NCI-H524 treated with DMSO at 0.1 percent for 48 hours (cell line): ENCODE results near the gene ANKMY1.
"Not testable (repeated sequence)": the region's sequence is repeated elsewhere in the genome, so short reads cannot be mapped to it uniquely, and the experiment has no call there.

Source experiments
- DNase-seq: peaks from one replicate; lab custom pipeline; 2025; lab: John Stamatoyannopoulos, UW

ANKMY1 gene

DNA sequence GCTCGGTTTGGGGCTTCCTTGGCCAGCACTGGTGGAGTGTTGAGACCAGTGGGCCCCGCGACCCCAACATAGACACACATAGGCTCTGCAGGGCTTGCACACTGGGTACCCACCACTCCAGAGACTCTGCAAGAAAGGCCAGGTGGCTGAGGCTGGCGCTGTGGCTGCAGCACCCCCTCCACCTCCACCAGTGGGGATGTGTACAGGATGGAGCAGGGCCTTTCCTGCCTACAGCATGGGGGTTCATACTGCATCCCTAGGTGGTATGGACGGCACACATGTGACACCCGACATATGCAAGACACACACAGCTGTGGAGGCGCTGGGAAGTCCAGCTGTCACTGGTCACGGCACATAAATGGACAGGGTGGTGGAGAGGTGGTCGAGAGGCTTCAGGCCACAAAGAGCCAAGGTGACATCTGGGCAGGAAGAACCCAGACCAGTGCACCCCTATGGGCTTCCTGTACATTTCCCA, 11.8 kb upstream of the ANKMY1 start:
- DNase-seq, result no peak

GRCh38 chr2:240568678-240569522, 11.1 kb upstream of the ANKMY1 start:
- no peak for DNase-seq

DNA sequence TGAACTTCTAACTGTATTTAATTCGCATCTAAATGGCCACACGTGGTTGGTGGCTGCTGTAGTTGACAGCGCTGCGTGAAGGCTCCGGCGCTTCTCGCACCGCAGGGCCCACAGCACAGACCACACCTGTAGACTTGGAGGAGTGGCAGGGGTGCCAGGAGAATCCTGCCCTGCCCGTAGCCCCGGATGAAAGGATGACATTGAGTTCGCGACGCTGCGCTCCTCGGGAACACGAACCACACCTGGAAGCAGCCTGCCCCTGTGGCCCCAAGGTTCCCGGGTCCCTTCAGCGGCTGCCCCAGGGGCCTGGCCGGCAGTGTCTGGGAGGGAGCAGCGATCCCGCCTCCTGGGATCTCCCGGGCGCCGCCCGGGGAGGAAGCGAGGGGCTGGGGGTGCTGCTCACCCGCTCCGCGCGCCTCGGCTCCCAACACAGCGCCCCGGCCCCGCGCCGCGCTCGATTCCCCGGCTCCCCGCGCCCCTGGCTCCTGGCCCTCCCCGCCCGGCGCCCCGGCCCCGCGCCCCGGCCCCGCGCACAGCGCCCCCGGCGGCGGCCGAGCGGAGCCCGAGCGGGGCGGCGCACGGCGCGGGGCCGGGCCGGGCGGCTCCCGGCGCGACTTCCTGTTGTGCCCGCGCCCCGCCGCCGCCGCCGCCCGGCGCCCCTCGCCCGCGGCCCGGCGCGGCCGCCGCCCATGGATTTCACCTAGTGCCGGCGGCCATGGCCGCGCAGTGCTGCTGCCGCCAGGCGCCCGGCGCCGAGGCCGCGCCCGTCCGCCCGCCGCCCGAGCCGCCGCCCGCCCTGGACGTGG, 10.3 kb upstream of the ANKMY1 start, which contains the start of gene RNPEPL1:
Gene RNPEPL1 (plus strand): TSS at position 613 of the 806 bp plus-strand sequence. CDS start 103 bp downstream, at position 716.
- no peak for DNase-seq

GRCh38 chr2:240567137-240567871, 9.5 kb upstream of the ANKMY1 start:
- DNase-seq, result no peak

DNA sequence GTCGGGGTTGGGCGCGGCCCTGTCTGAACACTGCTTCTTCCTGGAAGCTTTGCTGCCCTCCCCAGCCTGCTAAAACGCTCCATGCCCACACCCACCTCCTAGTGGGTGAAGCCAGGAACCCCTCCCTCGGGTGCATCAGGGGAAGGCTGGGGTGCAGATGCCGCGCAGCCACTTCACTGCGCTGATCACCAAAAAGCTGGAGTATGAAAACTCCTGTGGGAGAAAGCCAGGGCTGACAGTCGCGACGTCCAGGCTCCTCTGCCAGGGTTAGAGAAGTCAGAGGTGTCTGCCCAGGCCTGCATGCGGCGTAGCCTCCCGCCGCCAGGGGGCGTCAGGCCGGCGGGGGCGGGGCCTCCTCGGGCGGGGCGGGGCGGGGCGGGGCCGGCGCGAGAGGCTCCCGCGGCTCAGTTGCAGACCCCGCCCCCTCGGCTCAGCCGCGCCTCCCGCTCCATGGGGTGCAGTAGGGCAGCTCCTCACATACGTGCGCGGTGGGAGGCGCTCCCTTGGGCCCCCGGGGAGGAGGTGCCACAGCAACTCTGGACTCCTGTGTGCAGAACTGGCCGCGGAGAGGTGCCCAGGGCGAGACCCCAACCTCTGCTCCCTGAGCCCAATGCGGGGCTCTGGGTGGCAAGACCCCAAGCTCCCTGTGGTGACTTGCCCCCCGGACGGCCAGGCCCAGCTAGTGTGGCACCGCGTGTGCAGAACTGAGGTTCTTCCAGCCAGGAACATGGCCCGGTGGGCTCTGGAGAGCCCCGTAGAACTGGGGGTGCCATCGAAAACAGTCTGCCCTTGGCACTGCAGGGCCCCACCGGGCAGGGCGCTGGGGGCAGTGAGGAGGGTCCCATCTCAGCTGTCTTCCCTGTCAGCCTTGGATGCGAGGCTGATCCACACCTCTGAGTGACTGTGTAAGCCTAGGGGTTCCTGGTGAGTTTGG, 8.7 kb upstream of the ANKMY1 start:
- DNase-seq, result no peak

DNA sequence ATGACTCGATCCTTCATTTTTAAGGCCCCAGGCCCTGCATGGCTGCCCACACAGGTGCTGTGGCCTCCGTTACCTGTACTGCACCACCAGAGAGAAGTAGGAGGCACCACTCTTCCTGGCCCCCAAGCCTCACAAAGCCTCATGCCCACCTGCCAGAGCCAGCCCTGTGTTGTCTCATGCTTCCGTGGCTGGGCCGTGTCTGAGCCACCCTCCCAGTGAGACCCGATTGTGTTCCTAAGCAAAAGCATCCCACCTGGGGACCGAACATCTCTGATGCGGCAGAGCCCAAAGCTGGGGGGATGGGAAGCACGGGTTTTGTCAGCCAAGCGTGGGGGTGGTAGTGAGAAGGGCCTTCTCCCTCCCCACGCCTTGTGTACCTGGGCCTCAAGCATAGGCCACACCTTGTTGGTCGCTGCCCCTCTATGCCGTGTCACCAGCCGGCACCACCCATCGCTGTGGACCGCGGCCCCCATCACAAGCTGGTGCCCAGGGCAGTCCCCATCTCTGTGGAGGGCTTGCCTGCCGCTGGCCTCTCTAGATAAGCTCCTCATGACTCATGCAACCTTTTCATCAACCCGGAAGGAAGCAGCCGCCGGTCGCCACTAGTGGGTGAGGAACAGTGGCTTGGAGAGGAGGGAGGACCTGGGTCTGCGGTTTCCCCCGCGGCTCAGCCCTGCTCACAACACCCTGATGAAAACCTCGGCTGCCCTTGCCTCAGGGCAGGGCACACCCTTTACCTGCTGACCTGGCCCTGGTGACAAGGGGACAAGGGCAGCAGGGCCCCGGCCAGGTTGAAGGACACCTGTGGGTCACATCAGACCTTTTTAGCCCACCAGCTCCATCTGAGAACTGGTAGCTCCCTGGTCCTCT, 7.8 kb upstream of the ANKMY1 start:
- DNase-seq, result no peak

DNA sequence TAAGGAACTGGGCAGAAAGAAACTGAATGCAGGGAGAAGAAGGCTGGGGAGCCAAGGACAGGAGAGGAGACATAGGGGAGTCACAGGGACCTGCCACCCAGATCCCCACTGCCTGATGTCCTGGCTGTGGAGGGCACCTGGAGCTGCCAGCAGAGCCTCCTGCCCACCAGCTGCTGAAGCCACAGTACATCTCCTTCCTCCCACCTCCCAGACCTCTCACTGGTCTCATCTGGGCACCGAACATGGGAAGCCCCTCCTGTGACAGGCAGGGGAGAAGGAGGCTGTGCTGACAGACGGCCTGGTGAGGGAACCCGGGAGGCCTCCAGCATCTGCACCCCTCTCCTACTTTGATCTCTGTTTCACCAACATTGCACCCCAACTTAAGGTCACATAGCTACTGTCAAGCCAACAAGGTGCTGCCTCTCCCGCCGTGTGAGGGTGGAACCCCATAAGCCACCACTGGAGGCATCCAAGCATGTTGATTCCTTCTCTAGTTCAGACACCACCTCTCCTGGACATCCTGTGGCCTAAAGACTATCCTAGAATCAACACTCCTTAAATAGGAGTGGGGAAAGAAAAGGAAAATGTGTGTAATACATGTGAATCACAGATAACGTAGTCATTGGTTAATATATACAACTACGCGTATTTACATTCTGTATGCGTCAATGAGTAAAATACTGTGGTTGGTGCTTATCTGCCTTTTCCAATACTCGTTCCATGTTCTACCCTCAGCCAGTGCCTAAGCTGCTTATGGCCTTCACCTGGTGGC, 7.0 kb upstream of the ANKMY1 start:
- DNase-seq, result no peak

DNA sequence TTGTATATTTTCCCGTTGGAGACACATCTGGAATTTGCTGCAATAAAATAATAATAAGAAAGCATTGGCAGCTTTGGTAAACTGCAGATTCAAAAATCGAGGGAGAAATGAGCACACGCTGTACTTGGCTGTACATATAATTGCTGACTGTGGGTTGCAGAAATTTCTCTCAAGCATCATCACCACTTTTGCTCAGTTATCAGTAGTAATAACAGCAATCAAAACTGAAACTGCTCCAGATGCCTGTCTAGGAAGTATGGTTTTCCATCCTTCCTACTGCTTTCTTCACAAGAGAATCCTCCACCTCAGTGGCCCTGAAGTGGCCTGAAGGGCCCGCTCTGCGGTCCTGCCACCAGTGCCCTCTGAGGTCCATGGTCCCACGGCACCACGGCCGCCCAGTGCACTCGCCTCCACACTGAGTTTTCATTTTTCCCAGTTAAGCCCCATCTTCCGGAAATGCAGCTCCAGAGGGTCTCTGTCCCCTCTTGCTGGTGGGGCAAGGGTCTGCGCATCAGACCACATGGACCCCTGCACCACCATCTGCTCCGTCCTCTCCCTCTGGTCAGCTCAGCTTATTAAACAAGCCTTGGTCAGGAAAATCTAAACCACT, 6.3 kb upstream of the ANKMY1 start:
- no peak for DNase-seq

GRCh38 chr2:240563231-240563630, 5.4 kb upstream of the ANKMY1 start:
- DNase-seq, result not testable (repeated sequence)

DNA sequence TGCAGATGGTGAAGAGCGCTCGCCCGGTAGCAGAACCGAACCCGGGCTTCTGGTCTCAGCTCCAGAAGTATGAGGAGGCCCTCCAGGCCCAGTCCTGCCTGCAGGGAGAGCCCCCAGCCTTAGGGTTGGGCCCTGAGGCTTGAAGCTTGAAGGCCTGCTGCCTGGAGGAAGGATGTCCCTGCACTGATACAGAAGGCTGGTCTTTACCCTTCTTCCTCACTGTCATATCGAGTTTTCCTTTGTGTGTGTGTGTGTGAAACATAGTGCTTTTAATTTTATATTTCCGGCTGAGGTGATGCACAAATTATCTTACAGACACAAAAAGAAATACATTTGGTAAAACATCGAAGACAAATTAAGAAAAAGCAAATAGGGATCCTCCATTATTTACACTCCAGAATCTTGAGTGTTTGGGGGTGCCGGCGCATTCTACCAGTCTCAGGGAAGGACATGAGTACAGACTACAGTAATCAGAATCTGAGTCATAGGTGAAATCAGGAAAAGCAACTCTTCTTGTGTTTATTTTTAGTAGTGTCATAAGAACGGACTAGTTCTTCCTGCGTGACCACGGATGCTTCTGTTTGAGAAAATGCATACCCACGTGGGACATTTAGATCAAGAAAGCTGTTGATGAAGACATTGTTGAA, 3.7 kb upstream of the ANKMY1 start:
- no peak for DNase-seq

DNA sequence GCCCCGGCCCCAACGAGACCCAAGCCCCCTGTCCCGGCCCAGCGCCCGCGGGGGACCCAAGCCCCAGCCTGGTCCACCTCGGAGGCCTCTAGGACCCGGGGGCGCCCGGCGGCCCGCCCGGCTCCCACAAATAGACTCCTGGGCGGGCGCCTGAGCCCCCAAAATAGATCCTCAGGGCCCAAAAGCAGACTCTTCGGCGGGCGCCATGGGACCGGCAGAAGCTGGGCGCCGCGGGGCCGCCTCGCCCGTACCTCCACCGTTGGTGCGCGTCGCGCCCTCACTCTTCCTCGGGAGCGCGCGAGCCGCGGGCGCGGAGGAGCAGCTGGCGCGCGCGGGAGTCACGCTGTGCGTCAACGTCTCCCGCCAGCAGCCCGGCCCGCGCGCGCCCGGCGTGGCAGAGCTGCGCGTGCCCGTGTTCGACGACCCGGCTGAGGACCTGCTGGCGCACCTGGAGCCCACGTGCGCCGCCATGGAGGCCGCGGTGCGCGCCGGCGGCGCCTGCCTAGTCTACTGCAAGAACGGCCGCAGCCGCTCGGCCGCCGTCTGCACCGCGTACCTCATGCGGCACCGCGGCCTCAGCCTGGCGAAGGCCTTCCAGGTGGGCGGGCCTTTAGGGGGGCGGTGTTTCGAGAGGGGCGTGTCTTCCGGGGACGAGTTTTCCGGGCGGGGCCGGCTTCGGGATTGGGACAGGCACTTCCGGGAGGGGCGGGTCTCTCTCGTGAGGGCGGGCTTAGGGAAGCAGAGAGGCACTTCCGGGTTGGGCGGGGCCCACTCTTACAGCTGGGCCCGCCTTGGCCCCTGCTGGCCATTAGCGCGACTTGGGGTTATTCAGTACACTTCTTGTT, 2.9 kb upstream of the ANKMY1 start:
- peak; percentile 80 for DNase-seq

DNA sequence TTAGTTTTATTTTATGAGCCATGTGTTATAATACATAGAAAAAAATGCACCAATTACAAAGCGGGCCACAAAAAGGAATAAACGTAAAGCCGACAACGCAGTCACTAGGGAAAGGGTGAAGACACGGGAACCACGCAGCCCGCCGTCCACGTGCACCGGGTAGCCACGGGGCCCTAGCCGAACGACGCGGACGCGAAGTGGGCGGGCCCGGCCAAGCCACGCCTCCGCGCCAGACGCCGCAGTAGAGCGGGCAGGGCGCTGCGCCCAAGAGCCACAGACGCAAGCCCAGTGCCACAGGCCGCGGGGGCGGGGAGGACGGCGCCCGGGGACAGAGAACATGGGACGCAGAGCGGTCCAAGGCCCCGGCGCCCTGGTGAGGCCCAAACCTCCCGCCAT, 2.3 kb upstream of the ANKMY1 start, which contains the start of gene DUSP28:
Gene DUSP28 (plus strand): TSS at position 274 of the 396 bp plus-strand sequence. CDS start 328 bp downstream, outside the sequence.
- peak; percentile 36 for DNase-seq

- DNase-seq, result no peak
Measured at GRCh38 chr2:240559286-240559685, 1.5 kb upstream of the ANKMY1 start.

GRCh38 chr2:240558236-240558761, 511 bp upstream of the ANKMY1 start:
- no peak for DNase-seq

GRCh38 chr2:240557101-240557751, 562 bp downstream of the ANKMY1 start:
- DNase-seq, result no peak

DNA sequence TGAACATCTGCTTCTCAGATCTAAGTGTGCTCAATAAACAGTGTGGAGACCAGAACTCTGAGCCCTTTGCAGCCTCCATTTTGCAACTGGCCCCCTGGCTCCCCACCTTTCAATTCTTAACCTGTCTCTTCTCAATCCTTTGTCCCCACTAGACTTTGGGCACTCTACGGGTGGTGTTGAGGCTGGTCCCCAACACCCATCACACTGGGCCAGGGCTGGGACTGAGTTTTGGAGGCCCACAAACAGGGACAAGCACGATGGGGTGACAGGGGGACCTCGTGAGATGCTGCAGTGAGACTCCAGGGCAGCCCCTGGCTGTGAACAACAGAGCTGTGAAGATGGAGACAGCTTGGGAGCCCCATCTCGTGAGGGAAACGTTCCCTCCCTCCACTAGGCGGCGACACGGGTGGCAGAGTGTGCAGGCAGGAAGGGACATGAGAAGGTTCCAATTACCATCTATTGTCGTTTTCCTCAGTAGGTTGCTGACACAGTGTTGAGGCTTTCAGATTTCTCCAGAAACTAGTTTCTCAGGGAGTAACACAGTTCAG, 1.2 kb downstream of the ANKMY1 start:
- DNase-seq, result no peak
